Measurements from ENCODE around the gene CAND1. TPM values are rescaled to one million over a fixed set of nuclear protein-coding genes. Genes with fewer than 3 reads are reported as not detected.

Gene CAND1
- total RNA-seq, 1 donor from 2014 or later: 219 TPM

GRCh38 chr12:67254372-67255026, 14.7 kb upstream of the CAND1 start:
- Mint-ChIP-seq H3K27ac (no peak overlapping the region), H3K36me3 (no peaks in the 10 kb centered on the region), H3K4me1 (ENCODE audit: unreplicated experiment) (no peaks in the 10 kb centered on the region), H3K4me3 (no peak overlapping the region), H3K27me3 (peaks cover 3% of the 10 kb centered on the region), H3K9me3 (no peaks in the 10 kb centered on the region)
- TF ChIP-seq CTCF (conservative IDR thresholded peaks at IDR 0.05): no peak
- no peak for DNase-seq (ENCODE audit: extremely low spot score, unreplicated experiment)

GRCh38 chr12:67256649-67257048, 12.5 kb upstream of the CAND1 start:
- no peak for DNase-seq (ENCODE audit: extremely low spot score, unreplicated experiment)
- H3K27me3 Mint-ChIP-seq: peaks cover 3% of the 10 kb centered on the region
- no peak for TF ChIP-seq CTCF (conservative IDR thresholded peaks at IDR 0.05)
- no peak overlapping the region for H3K27ac Mint-ChIP-seq
- no peaks in the 10 kb centered on the region for H3K36me3 Mint-ChIP-seq
- H3K4me3 Mint-ChIP-seq: no peak overlapping the region
- H3K9me3 Mint-ChIP-seq: no peaks in the 10 kb centered on the region
- no peaks in the 10 kb centered on the region for H3K4me1 Mint-ChIP-seq (ENCODE audit: unreplicated experiment)

GRCh38 chr12:67263471-67263870, 5.7 kb upstream of the CAND1 start:
- Mint-ChIP-seq H3K27ac (no peak overlapping the region), H3K4me1 (ENCODE audit: unreplicated experiment) (no peaks in the 10 kb centered on the region), H3K9me3 (no peaks in the 10 kb centered on the region), H3K36me3 (no peaks in the 10 kb centered on the region), H3K4me3 (no peak overlapping the region), H3K27me3 (no peaks in the 10 kb centered on the region)
- no peak for DNase-seq (ENCODE audit: extremely low spot score, unreplicated experiment)
- no peak for TF ChIP-seq CTCF (conservative IDR thresholded peaks at IDR 0.05)

- peak overlapping the region; percentile 93 for H3K4me3 Mint-ChIP-seq
- H3K36me3 Mint-ChIP-seq: no peaks in the 10 kb centered on the region
- no peaks in the 10 kb centered on the region for H3K27me3 Mint-ChIP-seq
- peak; percentile 84 for DNase-seq (ENCODE audit: extremely low spot score, unreplicated experiment)
- H3K27ac Mint-ChIP-seq: peak overlapping the region; percentile 100
- no peaks in the 10 kb centered on the region for H3K9me3 Mint-ChIP-seq
- peaks cover 11% of the 10 kb centered on the region for H3K4me1 Mint-ChIP-seq (ENCODE audit: unreplicated experiment)
- no peak for TF ChIP-seq CTCF (conservative IDR thresholded peaks at IDR 0.05)
Measured at GRCh38 chr12:67268335-67268895, 743 bp upstream of the CAND1 start.

GRCh38 chr12:67269633-67270573, 745 bp downstream of the CAND1 start:
- Mint-ChIP-seq H3K27ac (peak overlapping the region; percentile 100), H3K36me3 (peaks cover 2% of the 10 kb centered on the region), H3K4me1 (ENCODE audit: unreplicated experiment) (peaks cover 21% of the 10 kb centered on the region), H3K4me3 (peak overlapping the region; percentile 93), H3K9me3 (no peaks in the 10 kb centered on the region), H3K27me3 (no peaks in the 10 kb centered on the region)
- peak; percentile 39 for TF ChIP-seq CTCF (conservative IDR thresholded peaks at IDR 0.05)
- DNase-seq (ENCODE audit: extremely low spot score, unreplicated experiment): peak; percentile 75

Data from type B pancreatic cell (in vitro differentiated cells).